ENCODE data around the gene PTPN13.

The PTPN13 gene

DNA sequence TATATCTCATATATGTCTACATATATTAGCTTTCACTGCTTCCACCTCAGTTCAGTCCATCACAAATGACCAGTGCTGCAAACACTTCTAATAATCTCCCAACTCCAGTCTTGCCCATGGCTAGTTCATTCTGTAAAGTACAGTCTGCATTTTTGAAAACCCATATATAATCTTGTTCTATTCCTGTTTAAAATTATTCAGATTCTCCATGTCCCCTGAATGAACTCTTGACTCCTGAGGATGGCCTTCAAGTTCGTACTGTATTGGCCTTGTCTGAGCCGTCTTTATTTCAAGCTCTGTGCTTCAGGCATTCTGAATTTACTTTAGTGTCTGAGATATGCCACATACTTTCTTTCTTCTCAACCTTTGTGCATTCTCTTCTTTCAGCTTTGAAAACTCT is 84.7 kb downstream of the PTPN13 start:
- no peaks in the 10 kb centered on the region for H3K36me3 ChIP-seq (ENCODE audit: insufficient read depth)
- no peak overlapping the region for H3K9ac ChIP-seq
- no peaks in the 10 kb centered on the region for H4K20me1 ChIP-seq (ENCODE audit: insufficient read depth)
- no peak overlapping the region for H3K4me3 ChIP-seq (IDR thresholded peaks at IDR 0.05; ENCODE audit: insufficient read depth, low read depth, low read length)
- H2AFZ ChIP-seq (ENCODE audit: low read depth) = no peak overlapping the region
- no peak for TF ChIP-seq CTCF (conservative IDR thresholded peaks at IDR 0.05; ENCODE audit: low read depth, low read length)
- H3K79me2 ChIP-seq (ENCODE audit: insufficient read depth, low read depth) = no peaks in the 10 kb centered on the region
- no peak overlapping the region for H3K27ac ChIP-seq
- no peaks in the 10 kb centered on the region for H3K27me3 ChIP-seq (ENCODE audit: insufficient read depth, low read depth)
- H3K4me1 ChIP-seq (ENCODE audit: low read depth, poor library complexity, severe bottlenecking) = no peaks in the 10 kb centered on the region
- no peak overlapping the region for H3K4me2 ChIP-seq

GRCh38 chr4:86679441-86679840 is 85.3 kb downstream of the PTPN13 start:
- H3K4me3 ChIP-seq (IDR thresholded peaks at IDR 0.05; ENCODE audit: insufficient read depth, low read depth, low read length) = no peak overlapping the region
- TF ChIP-seq CTCF (conservative IDR thresholded peaks at IDR 0.05; ENCODE audit: low read depth, low read length) = no peak
- H4K20me1 ChIP-seq (ENCODE audit: insufficient read depth) = no peaks in the 10 kb centered on the region
- no peaks in the 10 kb centered on the region for H3K27me3 ChIP-seq (ENCODE audit: insufficient read depth, low read depth)
- no peaks in the 10 kb centered on the region for H3K79me2 ChIP-seq (ENCODE audit: insufficient read depth, low read depth)
- no peak overlapping the region for H2AFZ ChIP-seq (ENCODE audit: low read depth)
- H3K9ac ChIP-seq = no peak overlapping the region
- H3K27ac ChIP-seq = no peak overlapping the region
- no peak overlapping the region for H3K4me2 ChIP-seq
- H3K36me3 ChIP-seq (ENCODE audit: insufficient read depth) = no peaks in the 10 kb centered on the region
- H3K4me1 ChIP-seq (ENCODE audit: low read depth, poor library complexity, severe bottlenecking) = no peaks in the 10 kb centered on the region

DNA sequence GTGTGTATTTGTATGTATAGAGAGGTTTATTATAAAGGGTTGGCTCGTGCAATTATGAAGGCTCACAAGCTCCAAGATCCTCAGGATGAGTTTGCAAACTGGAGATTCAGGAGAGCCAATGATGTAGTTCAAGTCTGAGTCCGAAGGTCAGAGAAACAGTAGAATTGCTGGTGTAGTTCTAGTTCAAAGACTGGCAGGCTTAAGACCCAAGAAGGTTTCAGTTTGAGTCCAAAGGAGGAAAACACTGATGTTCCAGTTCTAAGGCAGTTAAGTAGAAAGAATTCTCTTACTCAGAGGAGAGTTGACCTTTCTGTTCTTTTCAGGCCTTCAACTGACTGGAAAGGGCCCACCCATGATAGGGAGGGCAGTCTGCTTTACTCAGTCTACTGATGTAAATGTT is 89.1 kb downstream of the PTPN13 start:
- Histone ChIP-seq H3K27me3 (ENCODE audit: insufficient read depth, low read depth) (no peaks in the 10 kb centered on the region), H3K79me2 (ENCODE audit: insufficient read depth, low read depth) (no peaks in the 10 kb centered on the region), H3K27ac (no peak overlapping the region), H2AFZ (ENCODE audit: low read depth) (no peak overlapping the region), H3K36me3 (ENCODE audit: insufficient read depth) (no peaks in the 10 kb centered on the region), H3K4me2 (no peak overlapping the region), H4K20me1 (ENCODE audit: insufficient read depth) (no peaks in the 10 kb centered on the region), H3K9ac (no peak overlapping the region), H3K4me1 (ENCODE audit: low read depth, poor library complexity, severe bottlenecking) (no peaks in the 10 kb centered on the region), H3K4me3 (IDR thresholded peaks at IDR 0.05; ENCODE audit: insufficient read depth, low read depth, low read length) (no peak overlapping the region)
- no peak for TF ChIP-seq CTCF (conservative IDR thresholded peaks at IDR 0.05; ENCODE audit: low read depth, low read length)

DNA sequence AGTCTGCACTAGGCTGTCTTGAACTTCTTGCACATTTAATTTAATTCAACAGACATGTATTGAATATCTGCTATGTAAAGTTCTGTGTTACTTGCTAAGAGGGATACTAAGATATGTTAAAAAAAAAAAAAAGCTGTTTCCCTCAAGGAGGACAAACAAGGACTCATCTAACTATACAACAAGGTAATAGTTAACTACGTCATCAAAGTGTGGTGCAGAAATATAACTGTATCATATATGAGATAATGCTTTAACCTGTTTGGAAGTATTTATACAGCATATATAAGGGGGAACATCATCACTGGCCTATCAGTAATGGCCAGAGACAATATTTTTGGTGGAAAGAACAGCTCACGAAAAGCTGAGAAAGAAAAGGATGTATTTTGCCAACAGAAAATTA is 89.9 kb downstream of the PTPN13 start:
- Histone ChIP-seq H4K20me1 (ENCODE audit: insufficient read depth) (no peaks in the 10 kb centered on the region), H3K79me2 (ENCODE audit: insufficient read depth, low read depth) (no peaks in the 10 kb centered on the region), H2AFZ (ENCODE audit: low read depth) (no peak overlapping the region), H3K36me3 (ENCODE audit: insufficient read depth) (no peaks in the 10 kb centered on the region), H3K27me3 (ENCODE audit: insufficient read depth, low read depth) (no peaks in the 10 kb centered on the region), H3K4me3 (IDR thresholded peaks at IDR 0.05; ENCODE audit: insufficient read depth, low read depth, low read length) (no peak overlapping the region), H3K4me1 (ENCODE audit: low read depth, poor library complexity, severe bottlenecking) (no peaks in the 10 kb centered on the region), H3K27ac (no peak overlapping the region), H3K4me2 (no peak overlapping the region), H3K9ac (no peak overlapping the region)
- TF ChIP-seq CTCF (conservative IDR thresholded peaks at IDR 0.05; ENCODE audit: low read depth, low read length) = no peak

DNA sequence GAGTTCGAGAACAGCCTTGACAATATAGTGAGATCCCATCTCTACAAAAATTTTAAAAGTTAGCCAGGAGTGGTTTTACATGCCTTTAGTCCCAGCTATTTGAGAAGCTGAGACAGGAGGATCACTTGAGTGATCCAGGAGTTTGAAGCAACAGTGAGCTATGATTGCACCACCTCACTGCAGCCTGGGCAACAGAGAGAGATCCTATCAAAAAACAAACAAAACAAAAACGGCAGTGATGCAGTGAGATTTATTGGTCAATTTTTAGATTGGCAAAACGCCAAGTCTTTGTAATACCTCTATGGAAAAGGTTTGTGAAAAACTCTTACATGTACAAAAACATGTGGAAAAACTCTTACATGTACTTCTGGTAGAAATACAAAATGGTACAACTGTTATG is 91.3 kb downstream of the PTPN13 start:
- Histone ChIP-seq H3K4me1 (ENCODE audit: low read depth, poor library complexity, severe bottlenecking) (no peaks in the 10 kb centered on the region), H3K9ac (no peak overlapping the region), H2AFZ (ENCODE audit: low read depth) (no peak overlapping the region), H4K20me1 (ENCODE audit: insufficient read depth) (no peaks in the 10 kb centered on the region), H3K27ac (no peak overlapping the region), H3K79me2 (ENCODE audit: insufficient read depth, low read depth) (no peaks in the 10 kb centered on the region), H3K4me2 (no peak overlapping the region), H3K4me3 (IDR thresholded peaks at IDR 0.05; ENCODE audit: insufficient read depth, low read depth, low read length) (no peak overlapping the region), H3K27me3 (ENCODE audit: insufficient read depth, low read depth) (no peaks in the 10 kb centered on the region), H3K36me3 (ENCODE audit: insufficient read depth) (no peaks in the 10 kb centered on the region)
- no peak for TF ChIP-seq CTCF (conservative IDR thresholded peaks at IDR 0.05; ENCODE audit: low read depth, low read length)
